ENCODE results near the gene CYP4V2. TPM values are rescaled to one million over a fixed set of nuclear protein-coding genes. Genes with fewer than 3 reads are reported as not detected.

CYP4V2 gene
- total RNA-seq, 2 donors from 2014 or later, result 18.9 to 37.7 TPM

GRCh38 chr4:186200516-186200915 is 9.1 kb downstream of the CYP4V2 start:
- H3K4me1 ChIP-seq, result peaks cover 0 to 4% of the 10 kb centered on the region in 2 donors
- H3K27ac ChIP-seq, result peak overlapping the region; percentile 2 to 69
- no peak for DNase-seq (ENCODE audit: low spot score)
- H3K27me3 ChIP-seq, result no peaks in the 10 kb centered on the region
- TF ChIP-seq CTCF (IDR thresholded peaks at IDR 0.05), result no peak
- H3K36me3 ChIP-seq, result peaks cover 6% of the 10 kb centered on the region
- H3K9me3 ChIP-seq, result no peaks in the 10 kb centered on the region
- H3K4me3 ChIP-seq, result no peak overlapping the region

- peak overlapping the region; percentile 2 to 69 for H3K27ac ChIP-seq
Measured at GRCh38 chr4:186201010-186201409, 9.6 kb downstream of the CYP4V2 start.

GRCh38 chr4:186201535-186202230 is 10.3 kb downstream of the CYP4V2 start:
- Histone ChIP-seq H3K36me3 (peaks cover 5% of the 10 kb centered on the region), H3K27ac (peak overlapping the region in 1 of 2 donors; percentile 69), H3K9me3 (no peaks in the 10 kb centered on the region), H3K4me1 (peaks cover 0 to 4% of the 10 kb centered on the region in 2 donors), H3K27me3 (no peaks in the 10 kb centered on the region), H3K4me3 (no peak overlapping the region)
- DNase-seq (ENCODE audit: low spot score), result no peak
- peak; percentile 55 to 67 for TF ChIP-seq CTCF (IDR thresholded peaks at IDR 0.05)

More at GRCh38 chr4:186201010-186201409, 9.6 kb downstream of the CYP4V2 start:
- H3K9me3 ChIP-seq, result no peaks in the 10 kb centered on the region
- H3K4me3 ChIP-seq, result no peak overlapping the region
- peaks cover 0 to 4% of the 10 kb centered on the region in 2 donors for H3K4me1 ChIP-seq
- no peak for DNase-seq (ENCODE audit: low spot score)
- no peaks in the 10 kb centered on the region for H3K27me3 ChIP-seq
- H3K36me3 ChIP-seq, result peaks cover 5% of the 10 kb centered on the region
- no peak for TF ChIP-seq CTCF (IDR thresholded peaks at IDR 0.05)

- no peak overlapping the region for H3K27ac ChIP-seq
- H3K27me3 ChIP-seq, result no peaks in the 10 kb centered on the region
- H3K9me3 ChIP-seq, result no peaks in the 10 kb centered on the region
- no peak for DNase-seq (ENCODE audit: low spot score)
- no peak for TF ChIP-seq CTCF (IDR thresholded peaks at IDR 0.05)
- H3K4me1 ChIP-seq, result peaks cover 0 to 4% of the 10 kb centered on the region in 2 donors
- no peak overlapping the region for H3K4me3 ChIP-seq
- no peaks in the 10 kb centered on the region for H3K36me3 ChIP-seq
Measured at GRCh38 chr4:186202490-186203140, 11.2 kb downstream of the CYP4V2 start.

GRCh38 chr4:186203406-186203805 is 12.0 kb downstream of the CYP4V2 start:
- Histone ChIP-seq H3K36me3 (no peaks in the 10 kb centered on the region), H3K27me3 (no peaks in the 10 kb centered on the region), H3K4me3 (no peak overlapping the region), H3K27ac (peak overlapping the region in 1 of 2 donors; percentile 63), H3K4me1 (peaks cover 0 to 4% of the 10 kb centered on the region in 2 donors), H3K9me3 (no peaks in the 10 kb centered on the region)
- TF ChIP-seq CTCF (IDR thresholded peaks at IDR 0.05), result no peak
- no peak for DNase-seq (ENCODE audit: low spot score)
